ENCODE measurements around the gene AKT3. TPM values are rescaled to one million over a fixed set of nuclear protein-coding genes. Genes with fewer than 3 reads are reported as not detected.
A peak's percentile ranks its signal among the peaks of the same experiment; 100 is the strongest.

AKT3 gene
- total RNA-seq, 6 donors from 2014 or later, result 23.0 to 51.2 (median 46.8) TPM

DNA sequence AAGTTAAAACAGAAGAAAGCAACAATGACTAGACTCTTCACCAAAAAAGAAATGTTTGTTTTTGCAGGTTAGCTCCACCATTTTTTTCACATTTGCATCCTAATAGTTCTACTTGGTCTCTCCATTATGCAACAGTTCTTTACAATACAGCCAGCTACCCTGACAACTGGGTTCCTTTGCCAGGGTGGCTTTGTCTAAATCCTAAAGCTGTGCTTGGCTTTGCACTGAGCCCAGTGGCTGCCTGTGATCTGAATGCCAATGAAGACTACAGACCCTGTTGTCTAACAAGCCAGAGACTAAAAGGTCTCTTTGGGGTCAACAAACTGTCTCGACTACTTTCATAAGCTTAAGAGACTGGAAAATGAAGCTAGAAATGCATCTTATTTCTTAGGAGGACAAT lies 112.0 kb downstream of the AKT3 start:
- Histone ChIP-seq H3K4me1 (peaks cover 0 to 15% (median 6%) of the 10 kb centered on the region in 4 donors), H3K36me3 (no peaks in the 10 kb centered on the region), H3K27me3 (no peaks in the 10 kb centered on the region), H3K9me3 (no peaks in the 10 kb centered on the region), H3K27ac (no peak overlapping the region), H3K4me3 (no peak overlapping the region)
- DNase-seq (no peak), ATAC-seq (ENCODE audit: low FRiP score in 2 of 2) (no peak)
- WGBS, 2 donors, result 80% methylated on average over 1 of the region's 1 CpG
- TF ChIP-seq POLR2A (IDR thresholded peaks at IDR 0.05) (no peak), POLR2AphosphoS5 (IDR thresholded peaks at IDR 0.05) (no peak), EP300 (IDR thresholded peaks at IDR 0.05) (no peak)
- TF ChIP-seq, protein P1, sequence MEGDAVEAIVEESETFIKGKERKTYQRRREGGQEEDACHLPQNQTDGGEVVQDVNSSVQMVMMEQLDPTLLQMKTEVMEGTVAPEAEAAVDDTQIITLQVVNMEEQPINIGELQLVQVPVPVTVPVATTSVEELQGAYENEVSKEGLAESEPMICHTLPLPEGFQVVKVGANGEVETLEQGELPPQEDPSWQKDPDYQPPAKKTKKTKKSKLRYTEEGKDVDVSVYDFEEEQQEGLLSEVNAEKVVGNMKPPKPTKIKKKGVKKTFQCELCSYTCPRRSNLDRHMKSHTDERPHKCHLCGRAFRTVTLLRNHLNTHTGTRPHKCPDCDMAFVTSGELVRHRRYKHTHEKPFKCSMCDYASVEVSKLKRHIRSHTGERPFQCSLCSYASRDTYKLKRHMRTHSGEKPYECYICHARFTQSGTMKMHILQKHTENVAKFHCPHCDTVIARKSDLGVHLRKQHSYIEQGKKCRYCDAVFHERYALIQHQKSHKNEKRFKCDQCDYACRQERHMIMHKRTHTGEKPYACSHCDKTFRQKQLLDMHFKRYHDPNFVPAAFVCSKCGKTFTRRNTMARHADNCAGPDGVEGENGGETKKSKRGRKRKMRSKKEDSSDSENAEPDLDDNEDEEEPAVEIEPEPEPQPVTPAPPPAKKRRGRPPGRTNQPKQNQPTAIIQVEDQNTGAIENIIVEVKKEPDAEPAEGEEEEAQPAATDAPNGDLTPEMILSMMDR (IDR thresholded peaks at IDR 0.05), result no peak

GRCh38 chr1:243735457-243735856 lies 114.6 kb downstream of the AKT3 start:
- Histone ChIP-seq H3K27ac (no peak overlapping the region), H3K4me1 (peaks cover 6 to 27% (median 15%) of the 10 kb centered on the region in 4 donors), H3K36me3 (no peaks in the 10 kb centered on the region), H3K27me3 (no peaks in the 10 kb centered on the region), H3K4me3 (no peak overlapping the region), H3K9me3 (no peaks in the 10 kb centered on the region)
- 88 to 94% methylated on average over 3 of the region's 3 CpGs for WGBS, 2 donors
- DNase-seq (no peak), ATAC-seq (ENCODE audit: low FRiP score in 2 of 2) (no peak)
- TF ChIP-seq POLR2A (IDR thresholded peaks at IDR 0.05) (no peak), EP300 (IDR thresholded peaks at IDR 0.05) (no peak), POLR2AphosphoS5 (IDR thresholded peaks at IDR 0.05) (no peak)
- TF ChIP-seq, protein P1 (IDR thresholded peaks at IDR 0.05), result no peak

- no peak overlapping the region for H3K4me3 ChIP-seq
- peak overlapping the region in 1 of 4 donors; percentile 49 for H3K27ac ChIP-seq
- 49 to 69% methylated on average over 2 of the region's 2 CpGs for WGBS, 2 donors
- H3K36me3 ChIP-seq, result no peaks in the 10 kb centered on the region
- H3K27me3 ChIP-seq, result no peaks in the 10 kb centered on the region
- H3K4me1 ChIP-seq, result peaks cover 6 to 27% (median 11%) of the 10 kb centered on the region in 4 donors
- DNase-seq (no peak), ATAC-seq (ENCODE audit: low FRiP score in 2 of 2) (peak in 1 of 2 donors; percentile 18)
- no peak for TF ChIP-seq POLR2A (IDR thresholded peaks at IDR 0.05)
- TF ChIP-seq EP300 (IDR thresholded peaks at IDR 0.05), result no peak
- peak in 1 of 2 donors; percentile 64 for TF ChIP-seq POLR2AphosphoS5 (IDR thresholded peaks at IDR 0.05)
- TF ChIP-seq, protein P1 (IDR thresholded peaks at IDR 0.05), result no peak
- H3K9me3 ChIP-seq, result no peaks in the 10 kb centered on the region
Measured at GRCh38 chr1:243734308-243734695, 115.7 kb downstream of the AKT3 start.

DNA sequence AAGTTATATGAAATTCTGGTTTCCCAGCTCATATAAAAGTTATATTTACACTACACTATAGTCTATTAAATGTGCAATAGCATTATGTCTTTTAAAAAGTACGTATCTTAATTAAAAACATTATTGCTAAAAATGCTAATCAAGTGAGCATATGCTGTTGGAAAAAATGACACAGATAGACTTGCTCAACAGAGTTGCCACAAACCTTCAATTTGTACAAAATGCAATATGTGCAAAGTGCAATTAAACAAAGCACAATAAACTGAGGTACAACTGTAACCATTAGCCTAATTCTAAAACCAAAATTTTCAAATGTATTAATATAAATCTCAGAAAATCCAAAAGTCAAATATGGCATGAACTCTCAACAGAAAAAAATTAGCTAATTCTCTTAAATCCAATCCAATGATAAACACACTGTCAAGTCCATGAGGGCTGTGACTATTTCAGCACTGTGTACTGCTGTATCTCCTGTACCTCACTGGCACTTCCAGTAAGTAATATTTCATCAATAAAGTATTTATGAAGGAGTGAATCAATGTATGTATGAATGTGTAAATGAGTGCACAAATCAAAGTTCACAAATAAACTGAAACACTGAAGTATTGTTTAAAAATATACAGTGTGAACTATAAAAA lies 116.3 kb downstream of the AKT3 start:
- DNase-seq, result no peak
- WGBS, 2 donors, result 92 to 95% methylated on average over 1 of the region's 1 CpG
- H3K9me3 ChIP-seq, result no peaks in the 10 kb centered on the region
- no peaks in the 10 kb centered on the region for H3K27me3 ChIP-seq
- TF ChIP-seq POLR2A (IDR thresholded peaks at IDR 0.05) (no peak), POLR2AphosphoS5 (IDR thresholded peaks at IDR 0.05) (no peak), EP300 (IDR thresholded peaks at IDR 0.05) (no peak)
- TF ChIP-seq, protein P1 (IDR thresholded peaks at IDR 0.05), result no peak
- H3K27ac ChIP-seq, result peak overlapping the region in 1 of 4 donors; percentile 49
- H3K4me1 ChIP-seq, result peaks cover 6 to 27% (median 11%) of the 10 kb centered on the region in 4 donors
- no peaks in the 10 kb centered on the region for H3K36me3 ChIP-seq
- no peak for ATAC-seq (ENCODE audit: low FRiP score in 2 of 2)
- H3K4me3 ChIP-seq, result no peak overlapping the region

DNA sequence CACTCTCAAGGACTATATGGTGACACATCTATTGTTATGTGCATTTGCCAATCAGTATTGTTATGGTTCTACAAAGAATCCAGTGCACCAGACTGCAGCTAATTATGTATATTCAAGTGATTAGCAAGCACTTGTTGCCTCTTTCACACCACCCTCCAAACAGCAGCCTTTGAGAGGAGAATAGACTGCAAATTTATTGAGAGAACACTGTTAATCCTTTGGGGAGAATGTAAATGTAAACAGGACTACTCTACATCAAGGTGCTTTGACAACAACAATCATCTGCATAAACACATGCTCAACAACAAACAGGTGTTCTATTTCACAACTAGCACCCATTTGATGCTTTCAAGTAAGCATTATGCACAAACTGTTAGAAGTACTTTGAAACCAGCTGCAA lies 117.4 kb downstream of the AKT3 start:
- ATAC-seq (ENCODE audit: low FRiP score in 2 of 2), result no peak

More for the DNA sequence above, 117.4 kb downstream of the AKT3 start:
- Histone ChIP-seq H3K9me3 (no peaks in the 10 kb centered on the region), H3K27ac (peak overlapping the region in 1 of 4 donors; percentile 77), H3K4me3 (no peak overlapping the region), H3K27me3 (no peaks in the 10 kb centered on the region), H3K4me1 (peaks cover 6 to 27% (median 11%) of the 10 kb centered on the region in 4 donors), H3K36me3 (no peaks in the 10 kb centered on the region)
- DNase-seq, result no peak
- TF ChIP-seq POLR2AphosphoS5 (IDR thresholded peaks at IDR 0.05) (no peak), POLR2A (IDR thresholded peaks at IDR 0.05) (no peak), EP300 (IDR thresholded peaks at IDR 0.05) (no peak)
- TF ChIP-seq, protein P1 (IDR thresholded peaks at IDR 0.05), result no peak

Measured in upper lobe of left lung (tissue), 6 donors.